K562 (cell line): ENCODE results near the gene PPP1CC. TPM values are rescaled to one million over a fixed set of nuclear protein-coding genes. Genes with fewer than 3 reads are reported as not detected.

Source experiments
- BDP1 ChIP-seq: IDR thresholded peaks from 3 replicates; pipeline ENCODE4 v1.6.1; 2011; ENCODE audit not compliant: insufficient read length, insufficient read depth
- DIDO1 ChIP-seq: fragments of 450-650 bp; IDR thresholded peaks from 2 replicates; pipeline ENCODE4 v1.6.1; 2016; ENCODE audit warnings: low read depth, missing biosample characterization, missing genetic modification characterization
- EHMT2 ChIP-seq: fragments of 450-650 bp; IDR thresholded peaks from 2 replicates; pipeline ENCODE4 v1.6.1; 2018; ENCODE audit warnings: antibody characterized with exemption
- HDAC6 ChIP-seq: IDR thresholded peaks from 2 replicates; pipeline ENCODE4 v1.6.1; 2012; ENCODE audit warnings: low read depth, mild to moderate bottlenecking, control low read depth, inconsistent platforms, low read length, moderate library complexity
- KLF13 ChIP-seq: fragments of 450-650 bp; IDR thresholded peaks from 2 replicates; pipeline ENCODE4 v1.6.1; 2016; ENCODE audit warnings: missing genetic modification characterization, low read depth, mild to moderate bottlenecking, missing compliant biosample characterization, moderate library complexity, borderline replicate concordance
- OTX1 ChIP-seq: fragments of 450-650 bp; formaldehyde crosslinking; IDR thresholded peaks from 2 replicates; pipeline ENCODE4 v1.4.0; 2022; ENCODE audit warnings: mild to moderate bottlenecking
- SAFB ChIP-seq: fragments of 200-400 bp; formaldehyde crosslinking; IDR thresholded peaks from 2 replicates; pipeline ENCODE4 v1.6.1; 2017; ENCODE audit warnings: low read depth, low read length, borderline replicate concordance
- SAP30 ChIP-seq: fragments of 200-600 bp; sonication (generic); IDR thresholded peaks from 2 replicates; pipeline ENCODE4 v1.6.1; 2012; ENCODE audit warnings: borderline replicate concordance, low read depth, mild to moderate bottlenecking, moderate library complexity, low read length, control low read depth, inconsistent platforms; ENCODE audit not compliant: insufficient read depth, poor library complexity, severe bottlenecking
- SMAD3 ChIP-seq: fragments of 450-650 bp; formaldehyde crosslinking; conservative IDR thresholded peaks from 2 replicates; pipeline ENCODE4 v1.4.0; 2020; ENCODE audit warnings: mild to moderate bottlenecking
- ZBTB1 ChIP-seq: sonication (generic); formaldehyde crosslinking; IDR thresholded peaks from 2 replicates; pipeline ENCODE4 v1.8.1; 2023; ENCODE audit warnings: missing genetic modification reagents, low read depth, mild to moderate bottlenecking, borderline replicate concordance
- ZNF57 ChIP-seq: fragments of 450-650 bp; formaldehyde crosslinking; IDR thresholded peaks from 2 replicates; pipeline ENCODE4 v1.4.0; 2020; ENCODE audit warnings: mild to moderate bottlenecking, moderate library complexity
- polyA plus RNA-seq, 8 experiments: library from polyadenylated mRNA; depleted of rRNA in 4 of 8; stranded (reverse) in 5 of 8; unstranded in 3 of 8; fragments of >200 nt; fragmentation: Nextera tagmentation in 2 of 8; fragmentation: Illumina TruSeq in 1 of 8; extraction: Ambion mirVana in 2 of 8; extraction: Trizol in 1 of 8; gene quantifications; 2 replicates each; pipeline versions ENCODE4 v1.2.1 to v1.2.3, GENCODE V29; 2011 to 2014; ENCODE audit warnings: inconsistent platforms in 1 of 8, missing spikeins in 1 of 8
- total RNA-seq, 7 experiments: library from RNA; depleted of rRNA in 6 of 7; stranded (reverse); fragments of >200 nt in 6 of 7; fragmentation: Illumina TruSeq in 2 of 7; extraction: Trizol in 2 of 7; gene quantifications; 2 replicates each; pipeline versions ENCODE4 v1.2.1 to v1.2.3, GENCODE V29; 2011 to 2021; ENCODE audit warnings: low replicate concordance in 1 of 7
- TF ChIP-seq, protein P1 (sequence below): fragments of 250-450 bp; sonication (Bioruptor Pico); IDR thresholded peaks from 2 replicates; pipeline ENCODE4 v1.8.0; 2022; ENCODE audit warnings: inconsistent platforms
- TF ChIP-seq, protein P2 (sequence below): fragments of 450-650 bp; IDR thresholded peaks from 2 replicates; pipeline ENCODE4 v1.6.1; 2018; ENCODE audit warnings: mild to moderate bottlenecking, low read depth; ENCODE audit not compliant: partially characterized antibody
- TF ChIP-seq, protein P3 (sequence below): fragments of 250-450 bp; sonication (Bioruptor Pico); IDR thresholded peaks from 2 replicates; pipeline ENCODE4 v1.8.0; 2022; ENCODE audit warnings: moderate library complexity, mild to moderate bottlenecking, inconsistent platforms
- TF ChIP-seq, protein P4 (sequence below): fragments of 450-650 bp; formaldehyde crosslinking; IDR thresholded peaks from 2 replicates; pipeline ENCODE4 v1.4.0; 2020; ENCODE audit warnings: mild to moderate bottlenecking, moderate library complexity
- TF ChIP-seq, protein P5 (sequence below): sonication (generic); formaldehyde crosslinking; IDR thresholded peaks from 2 replicates; pipeline ENCODE4 v1.8.1; 2023; ENCODE audit warnings: mild to moderate bottlenecking, missing genetic modification reagents, moderate library complexity
- TF ChIP-seq, protein P6 (sequence below): fragments of 250-450 bp; sonication (Bioruptor Pico); IDR thresholded peaks from 2 replicates; pipeline ENCODE4 v1.5.0; 2021
- TF ChIP-seq, protein P7 (sequence below), 2 experiments: fragments of 450-650 bp; IDR thresholded peaks; 2 replicates each; pipeline ENCODE4 v1.6.1; 2016

PPP1CC gene
- total and polyA plus RNA-seq, 9 of the 15 experiments (the other 6 are each of a cell fraction or from before 2014, with no cell fraction given): 67.4 to 286 (median 195) TPM

DNA sequence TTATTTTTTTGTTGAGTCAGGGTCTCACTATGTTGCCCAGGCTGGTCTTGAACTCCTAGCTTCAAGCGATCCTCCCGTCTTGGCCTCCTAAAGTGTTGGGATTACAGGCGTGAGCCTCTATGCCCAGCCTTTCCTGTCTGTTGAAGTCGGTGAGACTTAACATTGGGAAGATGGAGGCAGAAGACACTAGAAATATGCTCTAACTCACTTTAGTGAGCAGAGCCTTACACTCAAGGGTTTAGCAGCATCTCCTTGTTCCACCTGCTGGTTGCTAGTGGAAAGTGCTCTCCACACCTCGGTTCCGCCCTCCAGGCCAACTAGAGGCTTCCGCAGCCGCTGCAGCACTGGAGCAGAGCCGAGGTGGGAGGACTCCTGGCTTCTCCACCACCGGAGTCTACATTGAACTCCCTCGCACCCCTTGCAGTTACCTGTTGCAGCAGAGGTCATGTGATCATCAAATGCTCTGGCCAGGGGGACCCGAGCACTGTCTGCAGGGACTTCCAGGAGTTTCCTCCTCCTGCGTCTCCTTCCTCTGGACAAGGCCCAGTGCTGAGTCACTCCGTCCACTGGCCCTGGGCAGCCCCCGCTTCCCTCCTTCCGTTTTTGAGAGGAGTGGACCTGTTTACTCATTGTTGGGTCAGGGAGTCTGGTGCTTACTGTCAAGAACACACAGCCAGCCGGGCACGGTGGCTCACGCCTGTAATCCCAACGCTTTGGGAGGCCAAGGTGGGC is 44.4 kb downstream of the PPP1CC start (continued):
- TF ChIP-seq, protein P1, sequence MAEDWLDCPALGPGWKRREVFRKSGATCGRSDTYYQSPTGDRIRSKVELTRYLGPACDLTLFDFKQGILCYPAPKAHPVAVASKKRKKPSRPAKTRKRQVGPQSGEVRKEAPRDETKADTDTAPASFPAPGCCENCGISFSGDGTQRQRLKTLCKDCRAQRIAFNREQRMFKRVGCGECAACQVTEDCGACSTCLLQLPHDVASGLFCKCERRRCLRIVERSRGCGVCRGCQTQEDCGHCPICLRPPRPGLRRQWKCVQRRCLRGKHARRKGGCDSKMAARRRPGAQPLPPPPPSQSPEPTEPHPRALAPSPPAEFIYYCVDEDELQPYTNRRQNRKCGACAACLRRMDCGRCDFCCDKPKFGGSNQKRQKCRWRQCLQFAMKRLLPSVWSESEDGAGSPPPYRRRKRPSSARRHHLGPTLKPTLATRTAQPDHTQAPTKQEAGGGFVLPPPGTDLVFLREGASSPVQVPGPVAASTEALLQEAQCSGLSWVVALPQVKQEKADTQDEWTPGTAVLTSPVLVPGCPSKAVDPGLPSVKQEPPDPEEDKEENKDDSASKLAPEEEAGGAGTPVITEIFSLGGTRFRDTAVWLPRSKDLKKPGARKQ (CRISPR knock-in tag): no peak
- TF ChIP-seq, protein P2, sequence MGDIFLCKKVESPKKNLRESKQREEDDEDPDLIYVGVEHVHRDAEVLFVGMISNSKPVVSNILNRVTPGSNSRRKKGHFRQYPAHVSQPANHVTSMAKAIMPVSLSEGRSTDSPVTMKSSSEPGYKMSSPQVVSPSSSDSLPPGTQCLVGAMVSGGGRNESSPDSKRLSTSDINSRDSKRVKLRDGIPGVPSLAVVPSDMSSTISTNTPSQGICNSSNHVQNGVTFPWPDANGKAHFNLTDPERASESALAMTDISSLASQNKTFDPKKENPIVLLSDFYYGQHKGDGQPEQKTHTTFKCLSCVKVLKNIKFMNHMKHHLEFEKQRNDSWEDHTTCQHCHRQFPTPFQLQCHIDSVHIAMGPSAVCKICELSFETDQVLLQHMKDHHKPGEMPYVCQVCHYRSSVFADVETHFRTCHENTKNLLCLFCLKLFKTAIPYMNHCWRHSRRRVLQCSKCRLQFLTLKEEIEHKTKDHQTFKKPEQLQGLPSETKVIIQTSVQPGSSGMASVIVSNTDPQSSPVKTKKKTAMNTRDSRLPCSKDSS: no peak
- TF ChIP-seq, protein P3, sequence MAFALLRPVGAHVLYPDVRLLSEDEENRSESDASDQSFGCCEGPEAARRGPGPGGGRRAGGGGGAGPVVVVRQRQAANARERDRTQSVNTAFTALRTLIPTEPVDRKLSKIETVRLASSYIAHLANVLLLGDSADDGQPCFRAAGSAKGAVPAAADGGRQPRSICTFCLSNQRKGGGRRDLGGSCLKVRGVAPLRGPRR (CRISPR knock-in tag): no peak
- TF ChIP-seq ZNF57 (CRISPR knock-in tag): no peak
- no peak for TF ChIP-seq SAP30
- TF ChIP-seq, protein P4, sequence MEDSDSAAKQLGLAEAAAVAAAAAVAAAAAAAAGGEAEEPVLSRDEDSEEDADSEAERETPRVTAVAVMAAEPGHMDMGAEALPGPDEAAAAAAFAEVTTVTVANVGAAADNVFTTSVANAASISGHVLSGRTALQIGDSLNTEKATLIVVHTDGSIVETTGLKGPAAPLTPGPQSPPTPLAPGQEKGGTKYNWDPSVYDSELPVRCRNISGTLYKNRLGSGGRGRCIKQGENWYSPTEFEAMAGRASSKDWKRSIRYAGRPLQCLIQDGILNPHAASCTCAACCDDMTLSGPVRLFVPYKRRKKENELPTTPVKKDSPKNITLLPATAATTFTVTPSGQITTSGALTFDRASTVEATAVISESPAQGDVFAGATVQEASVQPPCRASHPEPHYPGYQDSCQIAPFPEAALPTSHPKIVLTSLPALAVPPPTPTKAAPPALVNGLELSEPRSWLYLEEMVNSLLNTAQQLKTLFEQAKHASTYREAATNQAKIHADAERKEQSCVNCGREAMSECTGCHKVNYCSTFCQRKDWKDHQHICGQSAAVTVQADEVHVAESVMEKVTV (CRISPR knock-in tag): peak; percentile 67
- TF ChIP-seq HDAC6: no peak
- TF ChIP-seq ZBTB1 (CRISPR knock-in tag): no peak
- TF ChIP-seq, protein P5, sequence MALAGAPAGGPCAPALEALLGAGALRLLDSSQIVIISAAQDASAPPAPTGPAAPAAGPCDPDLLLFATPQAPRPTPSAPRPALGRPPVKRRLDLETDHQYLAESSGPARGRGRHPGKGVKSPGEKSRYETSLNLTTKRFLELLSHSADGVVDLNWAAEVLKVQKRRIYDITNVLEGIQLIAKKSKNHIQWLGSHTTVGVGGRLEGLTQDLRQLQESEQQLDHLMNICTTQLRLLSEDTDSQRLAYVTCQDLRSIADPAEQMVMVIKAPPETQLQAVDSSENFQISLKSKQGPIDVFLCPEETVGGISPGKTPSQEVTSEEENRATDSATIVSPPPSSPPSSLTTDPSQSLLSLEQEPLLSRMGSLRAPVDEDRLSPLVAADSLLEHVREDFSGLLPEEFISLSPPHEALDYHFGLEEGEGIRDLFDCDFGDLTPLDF (CRISPR knock-in tag): 0 out of 2 replicates have a peak, but pooled peaks have one; percentile 41
- 0 out of 2 replicates have a peak, but pooled peaks have one; percentile 33 for TF ChIP-seq KLF13 (tag)
- TF ChIP-seq BDP1: no peak
- TF ChIP-seq, protein P6, sequence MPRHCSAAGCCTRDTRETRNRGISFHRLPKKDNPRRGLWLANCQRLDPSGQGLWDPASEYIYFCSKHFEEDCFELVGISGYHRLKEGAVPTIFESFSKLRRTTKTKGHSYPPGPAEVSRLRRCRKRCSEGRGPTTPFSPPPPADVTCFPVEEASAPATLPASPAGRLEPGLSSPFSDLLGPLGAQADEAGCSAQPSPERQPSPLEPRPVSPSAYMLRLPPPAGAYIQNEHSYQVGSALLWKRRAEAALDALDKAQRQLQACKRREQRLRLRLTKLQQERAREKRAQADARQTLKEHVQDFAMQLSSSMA (CRISPR knock-in tag): no peak
- 0 out of 2 replicates have a peak, but pooled peaks have one; percentile 7 for TF ChIP-seq SMAD3 (CRISPR knock-in tag)
- TF ChIP-seq, protein P7, sequence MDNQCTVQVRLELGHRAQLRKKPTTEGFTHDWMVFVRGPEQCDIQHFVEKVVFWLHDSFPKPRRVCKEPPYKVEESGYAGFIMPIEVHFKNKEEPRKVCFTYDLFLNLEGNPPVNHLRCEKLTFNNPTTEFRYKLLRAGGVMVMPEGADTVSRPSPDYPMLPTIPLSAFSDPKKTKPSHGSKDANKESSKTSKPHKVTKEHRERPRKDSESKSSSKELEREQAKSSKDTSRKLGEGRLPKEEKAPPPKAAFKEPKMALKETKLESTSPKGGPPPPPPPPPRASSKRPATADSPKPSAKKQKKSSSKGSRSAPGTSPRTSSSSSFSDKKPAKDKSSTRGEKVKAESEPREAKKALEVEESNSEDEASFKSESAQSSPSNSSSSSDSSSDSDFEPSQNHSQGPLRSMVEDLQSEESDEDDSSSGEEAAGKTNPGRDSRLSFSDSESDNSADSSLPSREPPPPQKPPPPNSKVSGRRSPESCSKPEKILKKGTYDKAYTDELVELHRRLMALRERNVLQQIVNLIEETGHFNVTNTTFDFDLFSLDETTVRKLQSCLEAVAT (IDR thresholded peaks at IDR 0.05): no peak
- no peak for TF ChIP-seq SAFB
- 0 out of 2 replicates have a peak, but pooled peaks have one; percentile 68 for TF ChIP-seq EHMT2
- TF ChIP-seq OTX1 (CRISPR knock-in tag): no peak
- no peak for TF ChIP-seq DIDO1
